ENCODE results near the gene MAP3K21.

MAP3K21 gene

DNA sequence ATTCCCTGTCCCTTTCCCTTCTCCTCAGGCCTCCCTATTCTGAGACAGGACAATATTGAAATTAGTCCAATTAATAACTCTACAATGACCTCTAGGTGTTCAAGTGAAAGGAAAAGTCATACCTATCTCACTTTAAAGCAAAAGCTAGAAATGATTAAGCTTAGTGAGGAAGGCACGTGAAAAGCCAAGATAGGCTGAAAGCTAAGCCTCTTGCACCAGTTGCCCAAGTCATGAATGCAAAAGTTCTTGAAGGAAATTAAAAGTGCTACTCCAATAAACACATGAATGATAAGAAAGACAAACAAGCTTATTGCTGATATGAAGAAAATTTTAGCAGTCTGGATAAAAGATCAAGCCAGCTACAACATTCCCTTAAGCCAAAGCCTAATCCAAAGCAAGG is 3.8 kb upstream of the MAP3K21 start:
- no peak for DNase-seq (ENCODE audit: extremely low read depth in 1 of 2, low read depth in 1 of 2)

DNA sequence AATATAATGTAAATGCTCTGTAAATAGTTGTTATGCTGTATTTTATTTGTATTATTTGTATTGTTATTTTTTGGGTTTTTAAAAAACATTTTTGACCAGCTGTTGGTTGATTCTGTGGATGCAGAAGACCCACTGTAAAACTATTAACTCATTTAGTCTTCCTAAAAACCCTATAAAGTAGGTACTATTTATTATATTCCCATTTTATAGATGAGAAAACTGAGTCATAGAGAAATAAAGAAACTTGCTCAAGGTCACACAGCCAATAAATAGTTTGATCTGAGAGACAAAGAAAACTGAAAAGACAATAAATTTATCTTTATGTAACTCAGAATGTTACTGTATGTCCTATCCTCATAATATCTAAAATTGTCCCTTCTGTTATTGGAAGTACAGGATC is 1.2 kb upstream of the MAP3K21 start:
- no peak for DNase-seq (ENCODE audit: extremely low read depth in 1 of 2, low read depth in 1 of 2)

DNA sequence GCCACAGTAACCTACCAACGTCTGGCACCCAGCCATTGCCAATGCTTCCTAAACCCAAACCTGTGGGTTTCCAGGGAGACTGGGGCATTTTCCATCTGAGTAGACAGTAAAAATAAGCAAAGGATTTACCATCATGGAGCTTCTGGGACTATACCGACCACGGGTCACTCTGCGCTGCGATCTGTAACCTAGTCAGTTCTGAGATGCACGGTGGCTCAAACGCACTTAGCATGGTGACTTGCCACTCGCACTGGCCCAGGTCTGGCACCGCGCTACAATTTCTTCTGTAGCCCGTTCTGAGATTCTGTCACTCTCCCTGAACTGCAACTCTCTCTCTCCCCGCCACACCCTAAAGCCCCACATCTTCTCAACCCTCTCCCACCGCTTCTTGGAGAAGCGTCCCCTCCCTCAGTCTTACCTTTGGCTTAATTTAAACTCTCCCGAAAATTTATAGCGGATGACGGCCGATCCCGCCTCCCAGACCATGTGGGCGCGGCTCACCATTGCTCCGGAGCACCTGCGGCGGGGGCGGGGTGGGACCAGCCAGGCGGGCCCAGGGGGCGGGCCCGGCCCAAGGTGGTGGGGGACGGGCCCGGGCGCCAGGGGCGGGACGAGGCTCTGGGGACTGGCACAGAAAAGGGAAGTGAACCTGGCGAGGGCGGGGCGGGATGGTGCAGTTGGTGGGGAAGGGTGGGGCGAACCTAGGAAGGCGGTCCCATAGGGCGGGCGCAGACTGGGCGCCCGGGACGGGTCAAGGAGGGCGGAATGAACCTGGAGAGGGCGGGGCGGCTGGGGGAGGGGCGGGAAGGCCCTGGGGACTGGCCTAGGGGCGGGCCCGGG is 493 bp upstream of the MAP3K21 start:
- DNase-seq (ENCODE audit: extremely low read depth in 1 of 2, low read depth in 1 of 2), result peak; percentile 60 to 78

DNA sequence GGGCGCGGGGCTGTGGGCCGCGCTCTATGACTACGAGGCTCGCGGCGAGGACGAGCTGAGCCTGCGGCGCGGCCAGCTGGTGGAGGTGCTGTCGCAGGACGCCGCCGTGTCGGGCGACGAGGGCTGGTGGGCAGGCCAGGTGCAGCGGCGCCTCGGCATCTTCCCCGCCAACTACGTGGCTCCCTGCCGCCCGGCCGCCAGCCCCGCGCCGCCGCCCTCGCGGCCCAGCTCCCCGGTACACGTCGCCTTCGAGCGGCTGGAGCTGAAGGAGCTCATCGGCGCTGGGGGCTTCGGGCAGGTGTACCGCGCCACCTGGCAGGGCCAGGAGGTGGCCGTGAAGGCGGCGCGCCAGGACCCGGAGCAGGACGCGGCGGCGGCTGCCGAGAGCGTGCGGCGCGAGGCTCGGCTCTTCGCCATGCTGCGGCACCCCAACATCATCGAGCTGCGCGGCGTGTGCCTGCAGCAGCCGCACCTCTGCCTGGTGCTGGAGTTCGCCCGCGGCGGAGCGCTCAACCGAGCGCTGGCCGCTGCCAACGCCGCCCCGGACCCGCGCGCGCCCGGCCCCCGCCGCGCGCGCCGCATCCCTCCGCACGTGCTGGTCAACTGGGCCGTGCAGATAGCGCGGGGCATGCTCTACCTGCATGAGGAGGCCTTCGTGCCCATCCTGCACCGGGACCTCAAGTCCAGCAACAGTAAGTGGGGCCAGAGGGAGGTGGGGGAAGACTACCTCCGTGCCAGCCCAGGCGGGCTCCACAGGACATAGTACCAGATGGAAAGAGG is 808 bp downstream of the MAP3K21 start:
- DNase-seq (ENCODE audit: extremely low read depth in 1 of 2, low read depth in 1 of 2), result peak in 1 of 2 donors; percentile 16

DNA sequence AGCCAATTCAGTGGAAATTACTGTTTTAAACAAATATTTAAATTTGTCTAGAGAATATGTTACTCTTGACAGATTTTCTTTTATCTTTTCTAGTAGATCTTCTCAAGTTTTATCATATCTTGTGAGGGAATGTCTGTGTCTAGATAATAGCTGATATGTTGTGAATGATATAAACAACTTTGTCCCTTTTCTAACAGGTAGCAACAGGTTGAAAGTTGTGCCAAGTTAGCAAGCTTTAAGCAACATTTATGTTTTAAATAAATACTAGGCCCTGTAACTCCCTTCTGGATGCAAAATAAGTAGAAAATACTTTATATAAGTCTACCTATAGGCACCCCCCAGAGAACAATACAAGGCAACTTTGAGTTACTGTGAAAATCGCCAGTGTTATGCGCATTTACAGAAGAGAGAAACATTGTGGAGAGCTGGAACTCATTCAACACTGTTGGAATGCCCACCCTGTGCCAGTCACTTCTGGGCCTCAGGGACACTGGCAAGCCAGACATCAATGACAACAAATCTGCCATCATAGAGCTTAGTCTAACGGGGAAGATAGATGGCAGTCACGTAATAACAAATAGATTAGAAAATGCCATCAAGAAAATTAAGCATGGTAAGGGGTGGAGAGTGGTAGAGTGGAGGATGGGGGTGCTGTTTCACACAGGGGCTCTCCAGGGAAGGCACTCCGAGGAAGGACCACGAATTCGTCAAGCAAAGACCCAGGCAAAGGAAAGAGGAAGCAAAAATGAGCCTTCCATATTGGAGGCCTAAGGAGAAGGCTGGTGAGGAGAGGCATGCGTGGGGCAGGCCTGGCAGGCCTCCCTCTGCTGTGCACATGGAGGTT is 4.4 kb downstream of the MAP3K21 start:
- no peak for DNase-seq (ENCODE audit: extremely low read depth in 1 of 2, low read depth in 1 of 2)

DNA sequence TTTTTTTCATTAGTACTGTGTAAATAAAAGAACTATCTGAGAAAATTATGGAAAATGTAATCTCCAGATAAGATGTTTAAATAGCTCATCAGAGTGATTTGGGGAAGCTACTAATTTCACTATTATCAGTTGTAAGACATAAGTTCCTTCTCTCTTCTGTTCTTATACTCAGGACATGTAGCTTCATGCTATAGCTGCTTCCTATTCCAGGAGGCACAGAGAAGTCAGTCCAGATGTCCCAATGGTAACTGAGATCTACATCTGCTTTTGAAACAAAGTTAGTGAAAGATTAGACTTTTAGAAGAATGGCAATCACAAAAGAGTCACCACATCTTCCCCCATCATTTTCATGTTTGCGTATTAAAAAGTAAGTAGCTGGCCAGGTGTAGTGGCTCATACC is 5.6 kb downstream of the MAP3K21 start:
- no peak for DNase-seq (ENCODE audit: extremely low read depth in 1 of 2, low read depth in 1 of 2)

DNA sequence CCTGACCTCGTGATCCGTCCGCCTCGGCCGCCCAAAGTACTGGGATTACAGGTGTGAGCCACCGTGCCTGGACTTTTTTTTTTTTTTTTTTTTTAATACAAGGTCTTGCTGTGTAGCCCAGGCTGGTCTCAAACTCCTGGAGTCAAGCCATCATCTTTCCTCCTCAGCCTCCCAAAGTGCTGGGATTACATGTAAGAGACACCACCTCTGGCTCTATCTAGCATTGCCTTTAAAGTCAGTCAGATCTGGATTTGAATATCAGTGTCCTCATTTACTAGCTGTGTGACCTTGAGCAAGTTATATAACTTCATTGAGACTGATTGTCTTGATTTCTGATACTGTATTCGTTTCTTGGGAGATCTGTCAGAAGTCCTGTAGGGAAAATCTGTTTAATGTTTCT is 6.6 kb downstream of the MAP3K21 start:
- DNase-seq (ENCODE audit: extremely low read depth in 1 of 2, low read depth in 1 of 2), result no peak

DNA sequence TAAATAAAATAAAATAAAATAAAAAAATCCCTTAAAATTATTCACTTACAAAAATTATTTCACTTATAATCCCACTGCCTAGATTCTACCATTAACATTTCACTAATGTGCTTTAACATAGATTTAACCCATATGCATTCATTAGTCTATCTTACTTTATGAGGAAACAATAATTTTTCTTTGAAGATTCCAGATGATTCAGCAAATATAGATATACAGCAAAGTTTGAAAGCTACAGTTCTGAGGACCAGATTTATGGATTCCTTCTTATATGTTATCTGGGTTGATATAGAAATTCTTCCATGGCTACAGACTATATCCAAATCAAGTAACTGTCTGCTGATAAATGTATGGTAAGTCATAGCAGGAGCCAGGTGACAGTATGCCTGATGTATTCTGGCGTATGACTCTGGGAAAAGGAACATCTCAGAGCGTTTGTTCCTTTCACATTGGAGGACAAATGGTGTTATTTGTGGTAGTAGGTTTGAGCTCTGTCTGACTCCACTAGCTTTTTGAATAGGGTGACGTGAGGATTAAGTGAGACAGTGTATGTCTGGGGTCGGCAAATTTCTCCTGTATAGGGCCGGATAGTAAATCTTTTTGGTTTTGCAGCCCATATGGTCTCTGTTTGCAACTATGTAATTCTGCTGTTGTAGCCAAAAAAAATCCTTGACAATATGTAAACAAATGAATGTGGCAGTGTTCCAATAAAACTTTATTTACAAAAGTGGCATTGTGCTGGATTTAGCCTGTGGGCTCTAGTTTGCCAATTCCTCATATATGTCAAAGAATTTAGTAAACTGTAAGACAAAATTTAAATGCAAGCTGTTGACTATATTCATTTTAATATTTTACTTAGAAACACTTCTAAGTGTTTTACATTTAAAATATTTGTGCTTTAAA is 9.3 kb downstream of the MAP3K21 start:
- no peak for DNase-seq (ENCODE audit: extremely low read depth in 1 of 2, low read depth in 1 of 2)

DNA sequence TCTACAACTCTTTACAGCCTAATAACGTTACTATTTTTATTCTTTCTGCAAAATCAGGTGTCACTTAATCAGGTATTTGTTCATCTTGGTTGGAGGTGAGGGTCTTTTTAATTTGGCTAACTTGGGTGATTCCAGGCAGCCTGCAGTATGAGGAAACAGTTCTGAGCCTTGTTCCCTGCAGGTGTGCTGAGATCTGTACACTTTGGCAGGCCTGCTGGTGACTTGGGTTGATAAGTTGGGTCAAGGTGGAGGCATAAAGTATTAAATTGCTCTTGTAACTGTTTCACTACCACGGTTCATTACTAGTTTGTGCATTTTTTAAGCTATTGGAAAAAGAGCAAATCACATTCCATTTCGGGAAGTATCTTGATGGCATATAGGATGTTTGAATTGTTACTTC is 10.0 kb downstream of the MAP3K21 start:
- DNase-seq (ENCODE audit: extremely low read depth in 1 of 2, low read depth in 1 of 2), result no peak

DNA sequence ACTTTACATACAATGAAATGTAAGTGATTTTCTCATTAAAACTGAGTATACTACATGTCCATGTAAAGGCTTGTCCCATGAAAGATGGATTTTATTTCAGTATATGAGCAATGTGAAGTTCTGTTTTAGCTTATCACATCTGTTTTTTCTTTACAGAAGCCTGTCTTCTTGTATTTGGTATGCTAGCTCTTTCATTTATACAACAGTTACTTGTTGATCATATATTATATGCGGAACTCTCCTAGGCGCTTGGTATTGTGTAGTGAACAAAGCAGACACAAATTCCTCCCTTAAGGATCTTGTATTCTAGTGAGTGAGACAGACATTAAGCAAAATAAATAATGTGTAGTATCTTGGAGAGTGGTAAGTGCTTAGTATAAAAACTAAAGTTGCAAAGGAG is 10.6 kb downstream of the MAP3K21 start:
- no peak for DNase-seq (ENCODE audit: extremely low read depth in 1 of 2, low read depth in 1 of 2)

DNA sequence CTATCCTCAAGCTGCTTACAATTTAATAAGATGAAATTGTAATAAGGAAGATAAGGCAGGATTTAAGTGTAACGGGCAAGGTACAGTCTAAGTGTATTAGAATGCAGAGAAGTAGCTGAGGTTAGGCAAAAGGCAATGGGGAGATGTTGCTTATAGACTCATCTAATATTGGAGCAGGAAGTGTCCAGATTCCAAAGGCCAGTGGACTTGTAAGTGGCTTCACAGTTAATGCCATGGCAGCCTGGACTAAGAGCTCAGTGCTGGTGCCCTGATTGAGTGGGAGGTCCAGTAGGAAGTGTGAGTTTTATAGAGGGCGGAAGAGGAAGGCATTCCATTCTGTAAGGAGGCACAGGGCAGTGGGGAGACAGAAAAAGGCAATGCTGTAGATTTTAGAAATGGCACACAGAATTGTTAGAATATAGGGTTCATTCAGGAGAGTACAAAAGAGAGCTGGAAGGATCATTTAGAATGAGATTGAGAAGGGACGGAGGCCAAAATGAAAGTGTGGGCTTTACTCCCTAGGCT is 12.6 kb downstream of the MAP3K21 start:
- DNase-seq (ENCODE audit: extremely low read depth in 1 of 2, low read depth in 1 of 2), result no peak

DNA sequence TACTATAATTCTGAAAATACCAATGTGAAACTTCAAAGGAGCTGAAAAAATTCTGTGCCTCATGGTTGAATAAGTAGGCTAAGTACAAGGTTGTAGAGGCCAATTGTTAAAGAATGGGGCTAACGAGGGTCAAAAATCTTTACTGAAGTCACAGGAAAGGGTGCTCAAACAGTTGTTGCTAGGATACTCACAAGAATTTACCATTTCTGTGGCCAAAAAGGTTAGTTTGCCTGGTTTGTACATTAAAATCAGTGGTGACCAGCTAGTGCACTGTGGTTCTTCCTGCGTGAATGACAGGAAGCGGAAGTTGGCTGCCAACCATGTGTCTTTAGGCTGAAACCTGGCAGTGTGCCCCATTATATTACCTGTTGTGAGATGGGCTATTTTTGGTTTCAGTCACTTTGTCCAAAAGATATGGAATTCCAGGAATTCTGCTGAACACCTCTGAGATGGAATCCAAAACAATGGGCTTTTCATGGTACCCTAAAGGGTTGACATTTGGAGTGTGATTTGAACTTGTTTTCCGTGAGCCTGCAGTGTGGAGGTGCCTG is 13.5 kb downstream of the MAP3K21 start:
- no peak for DNase-seq (ENCODE audit: extremely low read depth in 1 of 2, low read depth in 1 of 2)

DNA sequence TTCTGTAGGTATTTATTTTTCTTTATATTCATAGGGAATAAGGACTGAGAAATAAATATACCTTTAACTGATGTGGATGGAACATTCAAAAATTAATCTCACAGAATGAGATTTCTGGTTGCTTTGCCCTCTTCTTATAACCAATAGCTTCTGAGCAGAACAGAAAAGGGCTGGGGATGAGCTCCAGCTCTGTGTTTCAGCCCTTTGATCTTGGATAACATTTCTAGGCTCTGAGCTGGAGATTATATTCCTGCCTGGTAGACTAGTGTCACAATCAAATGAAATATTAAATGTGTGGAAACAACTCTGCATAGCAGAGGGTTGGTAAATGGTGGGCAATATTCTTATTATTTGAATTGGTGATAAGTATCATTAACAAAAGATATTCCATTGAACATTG is 14.6 kb downstream of the MAP3K21 start:
- no peak for DNase-seq (ENCODE audit: extremely low read depth in 1 of 2, low read depth in 1 of 2)

DNA sequence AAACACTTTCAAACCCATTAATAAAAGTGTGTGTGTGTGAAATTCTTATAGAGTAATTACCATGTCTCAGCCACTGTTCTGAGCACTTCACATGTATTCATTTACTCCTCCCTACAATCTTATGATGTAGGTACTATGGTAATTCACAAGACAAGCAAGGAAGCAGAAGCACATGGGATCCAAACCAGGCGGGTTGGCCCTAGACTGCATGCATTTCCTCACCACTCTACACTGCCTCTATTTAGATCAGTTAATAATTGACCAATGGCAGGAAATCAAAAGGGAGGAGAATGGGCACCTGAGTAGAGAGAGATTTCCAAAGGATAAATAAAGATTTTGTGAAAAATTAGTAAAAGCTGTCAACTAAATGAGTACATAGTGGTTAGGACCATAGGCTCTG is 15.7 kb downstream of the MAP3K21 start:
- no peak for DNase-seq (ENCODE audit: extremely low read depth in 1 of 2, low read depth in 1 of 2)

DNA sequence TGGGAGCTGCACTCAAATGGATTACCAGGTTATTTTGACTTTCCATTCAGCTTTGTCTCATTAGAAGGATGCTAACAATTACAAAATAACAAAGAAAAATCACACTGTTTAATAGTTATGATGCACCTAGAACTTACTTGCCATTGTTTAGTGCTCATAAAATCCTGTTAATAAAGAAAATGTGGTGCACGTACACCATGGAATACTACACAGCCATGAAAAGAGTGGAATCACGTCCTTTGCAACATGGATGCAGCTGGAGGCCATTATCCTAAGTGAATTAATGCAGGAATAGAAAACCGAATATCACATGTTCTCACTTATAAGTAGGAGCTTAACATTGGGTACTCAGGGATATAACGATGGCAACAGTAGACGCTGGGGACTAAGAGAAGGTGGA is 19.8 kb downstream of the MAP3K21 start:
- DNase-seq (ENCODE audit: extremely low read depth in 1 of 2, low read depth in 1 of 2), result no peak

DNA sequence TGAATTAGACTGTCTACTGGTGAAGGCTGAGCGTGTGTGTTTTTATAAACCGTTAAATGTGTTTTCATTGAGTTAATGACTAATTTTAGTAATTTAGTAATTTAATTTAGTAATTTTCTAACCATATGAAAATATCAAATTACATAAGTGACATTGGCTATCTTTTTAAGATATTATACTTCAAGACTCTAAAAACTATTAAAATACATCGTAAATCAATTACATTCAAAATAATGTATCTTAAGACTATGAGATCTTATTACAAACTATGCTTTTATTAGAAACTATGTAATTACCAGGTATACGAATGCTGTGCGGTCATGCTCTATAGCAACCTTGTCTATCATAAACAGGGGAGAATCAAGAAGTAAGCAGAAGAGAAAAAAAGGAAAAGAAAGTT is 21.6 kb downstream of the MAP3K21 start:
- DNase-seq (ENCODE audit: extremely low read depth in 1 of 2, low read depth in 1 of 2), result no peak

DNA sequence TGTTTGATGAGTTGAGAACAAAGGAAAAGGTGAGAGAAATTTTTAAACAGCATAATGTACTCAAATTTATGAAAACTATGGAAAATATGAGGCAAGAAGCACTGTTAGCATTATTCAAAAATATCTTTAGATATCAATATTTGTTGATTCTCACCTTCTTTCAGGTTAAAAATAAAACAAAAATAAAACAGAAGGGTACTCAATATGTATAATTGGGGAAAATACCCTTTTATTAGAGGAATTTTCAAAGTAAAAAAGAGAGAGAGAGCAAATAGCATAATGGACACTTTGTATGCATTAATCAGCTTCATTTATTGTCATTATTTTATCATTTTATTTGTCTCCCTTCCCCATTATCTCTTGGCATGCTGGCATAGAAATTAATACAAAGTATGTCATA is 27.5 kb downstream of the MAP3K21 start:
- DNase-seq (ENCODE audit: extremely low read depth in 1 of 2, low read depth in 1 of 2), result no peak

DNA sequence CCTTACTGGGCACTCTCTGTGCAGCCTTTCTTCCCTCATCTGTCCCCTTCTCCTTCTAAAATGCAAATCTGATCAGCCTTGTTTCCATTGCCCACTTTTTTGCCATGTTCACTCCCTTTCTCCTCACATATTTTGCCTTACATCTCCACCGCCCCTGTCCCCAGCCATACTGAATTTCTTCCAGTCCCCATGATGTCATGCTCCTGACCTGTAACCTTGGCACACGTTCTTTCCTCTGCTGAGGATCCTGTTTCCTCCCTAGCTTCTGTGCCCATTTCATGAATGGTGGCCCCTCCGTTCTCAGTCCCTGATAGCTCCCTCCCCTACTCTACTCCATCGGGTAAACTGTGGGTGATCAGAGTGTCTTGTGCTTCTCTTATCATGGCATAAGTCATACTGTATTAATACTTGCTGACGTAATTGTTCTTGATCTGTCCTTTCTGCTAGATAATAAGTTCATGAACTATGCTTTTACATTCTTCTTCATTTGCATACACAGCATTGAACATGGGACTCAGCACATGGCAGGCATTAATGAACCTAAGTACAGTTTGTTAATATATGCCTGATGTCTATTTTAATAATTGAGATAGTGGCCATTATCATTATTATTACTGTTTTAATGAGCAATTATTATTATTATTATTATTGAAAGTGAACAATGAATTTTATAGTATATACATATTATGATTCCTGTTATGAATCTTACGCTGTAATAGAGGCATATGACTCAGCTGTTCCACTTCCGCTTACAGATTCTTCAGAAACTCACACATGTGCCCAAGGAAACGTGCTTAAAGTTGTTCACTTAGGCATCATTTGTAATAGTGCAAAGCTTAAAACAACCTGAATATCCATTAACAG is 28.5 kb downstream of the MAP3K21 start:
- DNase-seq (ENCODE audit: extremely low read depth in 1 of 2, low read depth in 1 of 2), result no peak

DNA sequence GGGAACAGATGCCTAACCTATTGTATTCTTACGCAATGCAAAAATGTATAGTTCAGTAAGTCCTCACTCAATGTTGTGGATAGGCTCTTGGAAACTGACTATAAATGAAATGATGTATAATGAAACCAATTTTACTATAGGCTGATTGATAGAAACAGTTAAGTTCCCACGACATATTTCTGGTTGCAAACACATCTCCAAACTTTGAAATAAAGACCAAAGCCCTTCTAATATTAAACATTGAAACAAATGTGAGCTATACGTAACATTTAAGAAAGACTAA is 29.1 kb downstream of the MAP3K21 start:
- no peak for DNase-seq (ENCODE audit: extremely low read depth in 1 of 2, low read depth in 1 of 2)
